OCI-LY7 (cell line): Measurements from ENCODE around the gene CIAO2B. TPM values are rescaled to one million over a fixed set of nuclear protein-coding genes. Genes with fewer than 3 reads are reported as not detected.

ENCODE experiments used
- BruUV-seq: library from RNA; stranded (reverse); fragments of 400-500 nt; replicated peaks from 2 replicates; lab custom pipeline; 2021; lab: Mats Ljungman, UMichigan
- CTCF ChIA-PET: fragments of 300-600 bp; sonication (Branson Sonifier 250); formaldehyde crosslinking; loops from one replicate; lab custom pipeline; 2022; ENCODE audit warnings: antibody characterized with exemption; ENCODE audit not compliant: unreplicated experiment; lab: Charles Lee
- POLR2A ChIA-PET: fragments of 300-600 bp; sonication (Branson Sonifier 250); formaldehyde crosslinking; loops from one replicate; lab custom pipeline; 2022; ENCODE audit warnings: antibody characterized with exemption; lab: Charles Lee
- DNase-seq: peaks from one replicate; pipeline ENCODE4 v3.0.0-alpha.2; 2015; ENCODE audit warnings: low spot score
- H2AFZ ChIP-seq: fragments of 200-600 bp; sonication (generic), shearing (Covaris generic); 2 replicates; pipeline ENCODE4 v1.6.1; 2014; ENCODE audit warnings: mild to moderate bottlenecking, antibody characterized with exemption, low read length, moderate library complexity
- H3K27ac ChIP-seq: fragments of 200-600 bp; sonication (generic); 2 replicates; pipeline ENCODE4 v1.5.1; 2014; ENCODE audit warnings: mixed run types, low read depth, mild to moderate bottlenecking, moderate library complexity, low read length, inconsistent platforms; ENCODE audit not compliant: poor library complexity, severe bottlenecking
- H3K36me3 ChIP-seq: fragments of 200-600 bp; sonication (generic); 2 replicates; pipeline ENCODE4 v1.6.1; 2014; ENCODE audit warnings: mild to moderate bottlenecking, antibody characterized with exemption, low read length, moderate library complexity, mixed read lengths; ENCODE audit not compliant: insufficient read depth
- H3K4me1 ChIP-seq: fragments of 200-600 bp; sonication (generic); 2 replicates; pipeline ENCODE4 v1.5.1; 2014; ENCODE audit warnings: mild to moderate bottlenecking, low read length; ENCODE audit not compliant: insufficient read depth, poor library complexity, severe bottlenecking
- H3K4me2 ChIP-seq: fragments of 200-600 bp; sonication (generic); 2 replicates; pipeline ENCODE4 v1.6.1; 2014; ENCODE audit warnings: mild to moderate bottlenecking, low read length
- H3K4me3 ChIP-seq: fragments of 200-600 bp; sonication (generic); 2 replicates; pipeline ENCODE4 v1.5.1; 2014; ENCODE audit warnings: mild to moderate bottlenecking, low read depth, low read length; ENCODE audit not compliant: poor library complexity, severe bottlenecking
- H3K79me2 ChIP-seq: fragments of 200-600 bp; sonication (generic); 2 replicates; pipeline ENCODE4 v1.6.1; 2016; ENCODE audit warnings: low read depth, mild to moderate bottlenecking, low read length, moderate library complexity, mixed read lengths; ENCODE audit not compliant: insufficient read depth
- H3K9me2 ChIP-seq: fragments of 200-600 bp; sonication (generic); 2 replicates; pipeline ENCODE4 v1.6.1; 2016; ENCODE audit warnings: mild to moderate bottlenecking, low read length, mixed read lengths; ENCODE audit not compliant: insufficient read depth
- H3K9me3 ChIP-seq: fragments of 200-600 bp; sonication (generic); 2 replicates; pipeline ENCODE4 v1.6.1; 2014; ENCODE audit warnings: mild to moderate bottlenecking, mixed run types, low read length, mixed read lengths
- H4K20me1 ChIP-seq: fragments of 200-600 bp; sonication (generic); 2 replicates; pipeline ENCODE4 v1.6.1; 2014; ENCODE audit warnings: mild to moderate bottlenecking, antibody characterized with exemption, low read length, moderate library complexity, mixed read lengths; ENCODE audit not compliant: insufficient read depth
- EZH2phosphoT487 ChIP-seq: fragments of 200-600 bp; sonication (generic); IDR thresholded peaks from 2 replicates; pipeline ENCODE4 v1.6.1; 2018; ENCODE audit warnings: low read depth, borderline replicate concordance, mild to moderate bottlenecking, mixed run types, antibody characterized with exemption, low read length, moderate library complexity, mixed read lengths
- intact Hi-C: fragments of 100-400 bp; cut with micrococcal nuclease; formaldehyde crosslinking; loops from one replicate; pipeline ENCODE4 v1.10.0; 2022; ENCODE audit not compliant: unreplicated experiment
- total RNA-seq, 2 experiments: library from RNA; depleted of rRNA in 1 of 2; stranded (reverse); fragments of >200 nt in 1 of 2; shearing (Covaris generic) in 1 of 2; gene quantifications; 2 replicates each; pipeline ENCODE4 v1.2.3, GENCODE V29; 2014 to 2022
- TF ChIP-seq, protein P1 (sequence below): fragments of 200-600 bp; sonication (generic); conservative IDR thresholded peaks from 2 replicates; pipeline ENCODE4 v1.5.1; 2014; ENCODE audit warnings: mild to moderate bottlenecking, antibody characterized with exemption, low read length, moderate library complexity, mixed read lengths

The CIAO2B gene
- total RNA-seq, 2 experiments from 2014 or later: 76.4 to 133 TPM

DNA sequence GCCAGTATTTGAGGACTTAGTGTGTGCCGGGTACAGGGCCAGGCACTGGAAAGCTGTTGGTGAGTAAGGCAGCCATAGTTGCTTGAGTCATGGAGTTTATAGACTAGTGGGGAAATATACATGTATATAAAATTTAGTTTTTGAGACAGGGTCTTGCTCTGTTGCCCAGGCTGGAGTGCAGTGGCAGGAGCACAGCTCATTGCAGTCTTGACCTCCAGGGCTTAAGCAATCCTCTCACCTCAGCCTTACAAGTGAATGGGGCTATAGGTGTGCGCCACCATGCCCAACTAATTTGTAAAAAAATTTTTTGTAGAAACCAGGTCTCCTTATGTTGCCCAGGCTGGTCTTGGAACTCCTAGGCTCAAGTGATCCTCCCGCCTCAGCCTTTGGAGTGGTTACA lies 51.5 kb downstream of the CIAO2B start:
- no peak overlapping the region for H3K4me3 ChIP-seq
- peaks cover 28% of the 10 kb centered on the region for H3K4me1 ChIP-seq
- H4K20me1 ChIP-seq: no peaks in the 10 kb centered on the region
- intact Hi-C loops: no loop called here
- no peak for DNase-seq
- H2AFZ ChIP-seq: no peak overlapping the region
- no peaks in the 10 kb centered on the region for H3K9me3 ChIP-seq
- no peaks in the 10 kb centered on the region for H3K9me2 ChIP-seq
- H3K4me2 ChIP-seq: no peak overlapping the region
- no TSS peak for BruUV-seq
- H3K79me2 ChIP-seq: peaks cover 9% of the 10 kb centered on the region; the same call in 1 of the 2 replicates
- ChIA-PET POLR2A (interaction anchor here (0.9 to 1.0 kb wide), 2 partner anchors 10 to 145 kb away, joined by 4 read pairs; no protein-coding TSS in a partner anchor), CTCF (no interaction called here)
- TF ChIP-seq, protein P1, sequence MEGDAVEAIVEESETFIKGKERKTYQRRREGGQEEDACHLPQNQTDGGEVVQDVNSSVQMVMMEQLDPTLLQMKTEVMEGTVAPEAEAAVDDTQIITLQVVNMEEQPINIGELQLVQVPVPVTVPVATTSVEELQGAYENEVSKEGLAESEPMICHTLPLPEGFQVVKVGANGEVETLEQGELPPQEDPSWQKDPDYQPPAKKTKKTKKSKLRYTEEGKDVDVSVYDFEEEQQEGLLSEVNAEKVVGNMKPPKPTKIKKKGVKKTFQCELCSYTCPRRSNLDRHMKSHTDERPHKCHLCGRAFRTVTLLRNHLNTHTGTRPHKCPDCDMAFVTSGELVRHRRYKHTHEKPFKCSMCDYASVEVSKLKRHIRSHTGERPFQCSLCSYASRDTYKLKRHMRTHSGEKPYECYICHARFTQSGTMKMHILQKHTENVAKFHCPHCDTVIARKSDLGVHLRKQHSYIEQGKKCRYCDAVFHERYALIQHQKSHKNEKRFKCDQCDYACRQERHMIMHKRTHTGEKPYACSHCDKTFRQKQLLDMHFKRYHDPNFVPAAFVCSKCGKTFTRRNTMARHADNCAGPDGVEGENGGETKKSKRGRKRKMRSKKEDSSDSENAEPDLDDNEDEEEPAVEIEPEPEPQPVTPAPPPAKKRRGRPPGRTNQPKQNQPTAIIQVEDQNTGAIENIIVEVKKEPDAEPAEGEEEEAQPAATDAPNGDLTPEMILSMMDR: no peak
- no peak for TF ChIP-seq EZH2phosphoT487
- no peak overlapping the region for H3K27ac ChIP-seq
- H3K36me3 ChIP-seq: peaks cover 35% of the 10 kb centered on the region

Other genes starting within 250 kb of the CIAO2B start
- gene CMTM4, start 237.7 kb downstream of the CIAO2B start, total RNA-seq (2014; rRNA removed; shearing (Covaris generic)): 0.03 TPM in 1 of 2 replicates, not detected in the other
- gene CMTM4, start 237.7 kb downstream of the CIAO2B start, total RNA-seq (2022): 0.76 and 1.3 TPM in 2 replicates
- 48.4 and 48.9 TPM in 2 replicates for gene DYNC1LI2, start 182.8 kb downstream of the CIAO2B start, total RNA-seq (2014; rRNA removed; shearing (Covaris generic))
- gene DYNC1LI2, start 182.8 kb downstream of the CIAO2B start, total RNA-seq (2022): 62.4 and 64.0 TPM in 2 replicates
- gene TERB1, start 132.8 kb downstream of the CIAO2B start, total RNA-seq (2014; rRNA removed; shearing (Covaris generic)): not detected in 2 replicates
- 0.17 TPM in 1 of 2 replicates, not detected in the other for gene TERB1, start 132.8 kb downstream of the CIAO2B start, total RNA-seq (2022)
- gene NAE1, start 103.4 kb downstream of the CIAO2B start, total RNA-seq (2014; rRNA removed; shearing (Covaris generic)): 85.0 and 85.2 TPM in 2 replicates
- 98.9 and 106 TPM in 2 replicates for gene NAE1, start 103.4 kb downstream of the CIAO2B start, total RNA-seq (2022)
- gene CA7, start 90.0 kb downstream of the CIAO2B start, total RNA-seq (2014; rRNA removed; shearing (Covaris generic)): not detected in 2 replicates
- not detected in 2 replicates for gene CA7, start 90.0 kb downstream of the CIAO2B start, total RNA-seq (2022)
- 11.1 and 13.8 TPM in 2 replicates for gene PDP2, start 53.9 kb downstream of the CIAO2B start, total RNA-seq (2014; rRNA removed; shearing (Covaris generic))
- 25.7 and 29.2 TPM in 2 replicates for gene PDP2, start 53.9 kb downstream of the CIAO2B start, total RNA-seq (2022)
- gene CDH16, start 15.5 kb downstream of the CIAO2B start, total RNA-seq (2014; rRNA removed; shearing (Covaris generic)): not detected in 2 replicates
- not detected in 2 replicates for gene CDH16, start 15.5 kb downstream of the CIAO2B start, total RNA-seq (2022)
- 0.09 TPM in 1 of 2 replicates, not detected in the other for gene RRAD, start 8.9 kb downstream of the CIAO2B start, total RNA-seq (2014; rRNA removed; shearing (Covaris generic))
- gene RRAD, start 8.9 kb downstream of the CIAO2B start, total RNA-seq (2022): not detected in 2 replicates
- 18.5 and 29.6 TPM in 2 replicates for gene CES2, start 1.1 kb upstream of the CIAO2B start, total RNA-seq (2014; rRNA removed; shearing (Covaris generic))
- gene CES2, start 1.1 kb upstream of the CIAO2B start, total RNA-seq (2022): 27.6 and 30.7 TPM in 2 replicates
- gene CES3, start 26.9 kb upstream of the CIAO2B start, total RNA-seq (2014; rRNA removed; shearing (Covaris generic)): 1.7 and 2.7 TPM in 2 replicates
- gene CES3, start 26.9 kb upstream of the CIAO2B start, total RNA-seq (2022): 1.4 and 1.9 TPM in 2 replicates
- gene CES4A, start 54.2 kb upstream of the CIAO2B start, total RNA-seq (2014; rRNA removed; shearing (Covaris generic)): 0.47 and 2.0 TPM in 2 replicates
- 0.38 and 0.41 TPM in 2 replicates for gene CES4A, start 54.2 kb upstream of the CIAO2B start, total RNA-seq (2022)
- 93.5 and 187 TPM in 2 replicates for gene CBFB, start 94.7 kb upstream of the CIAO2B start, total RNA-seq (2014; rRNA removed; shearing (Covaris generic))
- 151 and 154 TPM in 2 replicates for gene CBFB, start 94.7 kb upstream of the CIAO2B start, total RNA-seq (2022)
- gene PHAF1, start 175.5 kb upstream of the CIAO2B start, total RNA-seq (2014; rRNA removed; shearing (Covaris generic)): 12.6 and 16.8 TPM in 2 replicates
- gene PHAF1, start 175.5 kb upstream of the CIAO2B start, total RNA-seq (2022): 11.8 and 13.9 TPM in 2 replicates
- gene B3GNT9, start 216.6 kb upstream of the CIAO2B start, total RNA-seq (2014; rRNA removed; shearing (Covaris generic)): 1.1 and 2.7 TPM in 2 replicates
- 2.7 TPM in 2 replicates for gene B3GNT9, start 216.6 kb upstream of the CIAO2B start, total RNA-seq (2022)
- gene TRADD, start 225.5 kb upstream of the CIAO2B start, total RNA-seq (2014; rRNA removed; shearing (Covaris generic)): 11.3 and 11.6 TPM in 2 replicates
- 15.4 and 16.7 TPM in 2 replicates for gene TRADD, start 225.5 kb upstream of the CIAO2B start, total RNA-seq (2022)
- 5.8 and 7.3 TPM in 2 replicates for gene FBXL8, start 225.6 kb upstream of the CIAO2B start, total RNA-seq (2014; rRNA removed; shearing (Covaris generic))
- gene FBXL8, start 225.6 kb upstream of the CIAO2B start, total RNA-seq (2022): 10.4 and 12.2 TPM in 2 replicates
- 8.1 and 12.8 TPM in 2 replicates for gene HSF4, start 230.3 kb upstream of the CIAO2B start, total RNA-seq (2014; rRNA removed; shearing (Covaris generic))
- gene HSF4, start 230.3 kb upstream of the CIAO2B start, total RNA-seq (2022): 16.2 and 17.0 TPM in 2 replicates
- gene NOL3, start 236.1 kb upstream of the CIAO2B start, total RNA-seq (2014; rRNA removed; shearing (Covaris generic)): 1.1 and 2.2 TPM in 2 replicates
- gene NOL3, start 236.1 kb upstream of the CIAO2B start, total RNA-seq (2022): 4.1 and 4.4 TPM in 2 replicates
- 18.0 and 22.9 TPM in 2 replicates for gene MATCAP1, start 249.6 kb upstream of the CIAO2B start, total RNA-seq (2014; rRNA removed; shearing (Covaris generic))
- gene MATCAP1, start 249.6 kb upstream of the CIAO2B start, total RNA-seq (2022): 39.6 and 42.3 TPM in 2 replicates